ENCODE measurements around the gene NADK. TPM values are rescaled to one million over a fixed set of nuclear protein-coding genes. Genes with fewer than 3 reads are reported as not detected.
A peak's percentile ranks its signal among the peaks of the same experiment; 100 is the strongest.
"Not testable (repeated sequence)": the region's sequence is repeated elsewhere in the genome, so short reads cannot be mapped to it uniquely, and the experiment has no call there.

The NADK gene
- total and polyA plus RNA-seq, 12 donors, result 66.2 to 195 (median 153) TPM

DNA sequence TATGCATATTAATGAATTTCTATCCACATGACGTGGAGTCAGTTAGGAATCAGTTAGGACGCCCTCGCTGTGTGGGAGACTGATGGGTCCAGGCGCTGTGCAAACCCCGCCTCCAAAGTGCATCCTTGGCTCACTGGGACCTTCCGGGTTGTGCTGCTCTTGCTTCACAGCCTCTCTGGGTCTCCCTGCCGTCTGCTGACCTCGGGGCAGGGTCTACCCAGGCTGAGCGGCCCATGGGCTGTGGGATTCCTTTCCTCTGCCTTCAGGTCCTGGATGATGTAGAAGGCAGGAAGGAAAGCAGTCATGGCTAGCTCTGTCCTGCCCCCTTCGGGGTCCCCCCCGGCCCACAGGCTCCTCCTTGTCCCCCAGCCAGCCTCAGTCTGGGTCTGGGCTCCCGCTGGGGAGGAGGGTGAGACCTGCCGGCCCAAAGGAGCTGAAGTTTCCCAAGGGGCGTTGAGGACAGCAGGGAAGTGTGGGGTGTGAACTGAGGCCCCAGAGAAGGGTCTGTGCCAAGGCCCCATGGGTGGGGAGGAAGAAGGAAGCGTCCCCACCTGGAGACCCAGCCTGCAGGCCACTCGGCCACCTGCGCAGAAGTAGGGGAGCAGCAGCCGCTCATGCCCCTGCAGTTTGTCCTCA is 29.5 kb downstream of the NADK start:
- H3K36me3 ChIP-seq (replicated peaks in 1 of 2), result peaks cover 0 to 12% of the 10 kb centered on the region in 2 donors
- no peak for TF ChIP-seq POLR2A (IDR thresholded peaks at IDR 0.05)
- peak in 1 of 7 donors; percentile 29 for DNase-seq
- intact Hi-C loops (cut with DNase I), result no loop called here
- 65 to 75% (median 69%) methylated on average over 11 to 18 of the region's 18 CpGs for WGBS, 4 donors
- H3K4me1 ChIP-seq (replicated peaks in 1 of 2), result no peaks in the 10 kb centered on the region
- no peak overlapping the region for H3K27ac ChIP-seq
- H3K4me3 ChIP-seq, result no peak overlapping the region
- no peaks in the 10 kb centered on the region for H3K27me3 ChIP-seq
- H3K9me3 ChIP-seq (replicated peaks in 1 of 3), result no peaks in the 10 kb centered on the region

DNA sequence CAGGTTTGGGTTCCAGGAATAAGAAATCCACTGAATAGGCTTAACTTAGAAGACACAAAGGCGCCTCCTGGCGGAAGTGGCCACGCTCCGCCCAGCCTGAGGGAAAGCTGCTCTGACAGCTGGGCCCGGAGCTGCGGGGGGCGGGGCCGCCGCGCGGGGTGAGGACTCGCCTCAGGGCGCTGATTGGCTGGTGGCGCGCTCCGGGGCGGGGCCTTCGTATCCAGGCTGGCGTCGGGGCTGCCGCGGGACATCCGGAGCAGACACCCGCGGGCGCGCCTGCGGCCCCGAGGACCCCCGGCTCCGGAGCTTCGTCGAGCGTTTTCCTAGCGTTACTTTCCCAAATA is 31.7 kb downstream of the NADK start:
- peak overlapping the region in 1 of 4 donors; percentile 70 for H3K4me3 ChIP-seq
- H3K9me3 ChIP-seq (replicated peaks in 1 of 3); DNase-seq; intact Hi-C loops (cut with DNase I); H3K27me3 ChIP-seq; H3K36me3 ChIP-seq (replicated peaks in 1 of 2); H3K4me1 ChIP-seq (replicated peaks in 1 of 2): not testable (repeated sequence)
- peak overlapping the region in 3 of 5 donors; percentile 88 to 94 (median 93) for H3K27ac ChIP-seq
- no CpG with 5 or more reads among the region's 35 CpGs for WGBS, 4 donors

- H3K36me3 ChIP-seq (replicated peaks in 1 of 2); intact Hi-C loops (cut with DNase I); H3K4me1 ChIP-seq (replicated peaks in 1 of 2); H3K9me3 ChIP-seq (replicated peaks in 1 of 3); H3K27me3 ChIP-seq: not testable (repeated sequence)
- DNase-seq, result peak; percentile 51 to 91 (median 80)
- Histone ChIP-seq H3K27ac (peak overlapping the region in 3 of 5 donors; percentile 88 to 94 (median 93)), H3K4me3 (peak overlapping the region in 2 of 4 donors; percentile 40 to 70)
- TF ChIP-seq, protein P1, sequence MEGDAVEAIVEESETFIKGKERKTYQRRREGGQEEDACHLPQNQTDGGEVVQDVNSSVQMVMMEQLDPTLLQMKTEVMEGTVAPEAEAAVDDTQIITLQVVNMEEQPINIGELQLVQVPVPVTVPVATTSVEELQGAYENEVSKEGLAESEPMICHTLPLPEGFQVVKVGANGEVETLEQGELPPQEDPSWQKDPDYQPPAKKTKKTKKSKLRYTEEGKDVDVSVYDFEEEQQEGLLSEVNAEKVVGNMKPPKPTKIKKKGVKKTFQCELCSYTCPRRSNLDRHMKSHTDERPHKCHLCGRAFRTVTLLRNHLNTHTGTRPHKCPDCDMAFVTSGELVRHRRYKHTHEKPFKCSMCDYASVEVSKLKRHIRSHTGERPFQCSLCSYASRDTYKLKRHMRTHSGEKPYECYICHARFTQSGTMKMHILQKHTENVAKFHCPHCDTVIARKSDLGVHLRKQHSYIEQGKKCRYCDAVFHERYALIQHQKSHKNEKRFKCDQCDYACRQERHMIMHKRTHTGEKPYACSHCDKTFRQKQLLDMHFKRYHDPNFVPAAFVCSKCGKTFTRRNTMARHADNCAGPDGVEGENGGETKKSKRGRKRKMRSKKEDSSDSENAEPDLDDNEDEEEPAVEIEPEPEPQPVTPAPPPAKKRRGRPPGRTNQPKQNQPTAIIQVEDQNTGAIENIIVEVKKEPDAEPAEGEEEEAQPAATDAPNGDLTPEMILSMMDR (IDR thresholded peaks at IDR 0.05), result peak in 3 of 6 experiments; percentile 20 to 71 (median 52)
- peak; percentile 37 to 38 for TF ChIP-seq POLR2A (IDR thresholded peaks at IDR 0.05)
- WGBS, 4 donors, result 0 to 1% (median 0%) methylated on average over 34 to 59 of the region's 101 CpGs; no CpG with 5 or more reads in 1 of the 4 donors
Observed at GRCh38 chr1:1745651-1746565, 32.4 kb downstream of the NADK start.

- H3K4me3 ChIP-seq; H3K4me1 ChIP-seq (replicated peaks in 1 of 2); H3K27me3 ChIP-seq; intact Hi-C loops (cut with DNase I); DNase-seq; H3K36me3 ChIP-seq (replicated peaks in 1 of 2); H3K9me3 ChIP-seq (replicated peaks in 1 of 3); H3K27ac ChIP-seq: not testable (repeated sequence)
- WGBS, 4 donors, result 88 to 98% (median 94%) methylated on average over 8 to 11 of the region's 11 CpGs
Observed at GRCh38 chr1:1742529-1742928, 35.7 kb downstream of the NADK start.

DNA sequence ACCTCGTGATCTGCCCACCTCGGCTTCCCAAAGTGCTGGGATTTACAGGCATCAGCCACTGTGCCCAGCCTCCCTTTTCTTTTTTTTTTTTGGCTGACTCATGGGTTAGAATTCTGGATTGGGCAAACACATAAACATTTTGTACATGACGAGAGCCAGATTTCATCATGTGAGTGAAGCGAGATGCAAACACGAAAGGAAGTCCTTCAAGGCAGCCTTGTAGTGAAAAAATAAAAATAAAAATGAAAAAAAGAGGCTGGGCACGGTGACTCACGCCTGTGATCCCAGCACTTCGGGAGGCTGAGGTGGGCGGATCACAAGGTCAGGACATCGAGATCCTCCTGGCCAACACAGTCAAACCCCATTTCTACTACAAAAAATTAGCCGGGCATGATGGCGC is 37.3 kb downstream of the NADK start:
- H3K9me3 ChIP-seq (replicated peaks in 1 of 3); H3K4me3 ChIP-seq; intact Hi-C loops (cut with DNase I); H3K27me3 ChIP-seq; H3K36me3 ChIP-seq (replicated peaks in 1 of 2); H3K4me1 ChIP-seq (replicated peaks in 1 of 2): not testable (repeated sequence)
- WGBS, 4 donors, result 41 to 46% (median 44%) methylated on average over 10 to 12 of the region's 12 CpGs
- peak overlapping the region; percentile 57 to 86 (median 81) for H3K27ac ChIP-seq
- DNase-seq, result peak in 6 of 7 donors; percentile 78 to 88 (median 84)

GRCh38 chr1:1738799-1739337 is 39.4 kb downstream of the NADK start:
- intact Hi-C loops (cut with DNase I); H3K9me3 ChIP-seq (replicated peaks in 1 of 3); H3K27ac ChIP-seq; H3K4me1 ChIP-seq (replicated peaks in 1 of 2); H3K4me3 ChIP-seq; H3K36me3 ChIP-seq (replicated peaks in 1 of 2); H3K27me3 ChIP-seq: not testable (repeated sequence)
- WGBS, 4 donors, result 78 to 88% methylated on average over 11 to 12 of the region's 22 CpGs; no CpG with 5 or more reads in 2 of the 4 donors
- peak in 1 of 7 donors; percentile 37 for DNase-seq

- H3K4me3 ChIP-seq; intact Hi-C loops (cut with DNase I); H3K4me1 ChIP-seq (replicated peaks in 1 of 2); H3K27ac ChIP-seq; H3K9me3 ChIP-seq (replicated peaks in 1 of 3); H3K27me3 ChIP-seq: not testable (repeated sequence)
- H3K36me3 ChIP-seq (replicated peaks in 1 of 2), result peaks cover 0 to 15% of the 10 kb centered on the region in 2 donors
- 94 to 98% (median 95%) methylated on average over 13 to 32 of the region's 44 CpGs for WGBS, 4 donors
- DNase-seq, result peak in 3 of 7 donors; percentile 19 to 49 (median 30)
Observed at GRCh38 chr1:1737675-1738590, 40.3 kb downstream of the NADK start.

Measured in adrenal gland (tissue), 12 donors.